ENCODE measurements around the gene RAE1. TPM values are rescaled to one million over a fixed set of nuclear protein-coding genes. Genes with fewer than 3 reads are reported as not detected.

RAE1 gene
- total RNA-seq, 1 experiment from 2014 or later, result 64.1 TPM

- no TSS peak for BruUV-seq (replicated peaks)
- CTCF ChIA-PET, result no interaction called here
- H3K27me3 Mint-ChIP-seq (ENCODE audit: unreplicated experiment), result peaks cover 33% of the 10 kb centered on the region
- H3K36me3 Mint-ChIP-seq (ENCODE audit: insufficient read depth, unreplicated experiment), result no peaks in the 10 kb centered on the region
- no peak for TF ChIP-seq CTCF (IDR thresholded peaks at IDR 0.05; ENCODE audit: unreplicated experiment)
- intact Hi-C loops (cut with micrococcal nuclease; ENCODE audit: unreplicated experiment), result no loop called here
- H3K4me1 Mint-ChIP-seq (ENCODE audit: low read depth, unreplicated experiment), result no peaks in the 10 kb centered on the region
- no peak for DNase-seq
- no peaks in the 10 kb centered on the region for H3K9me3 Mint-ChIP-seq (ENCODE audit: low read depth, unreplicated experiment)
- H3K4me3 Mint-ChIP-seq (ENCODE audit: low read depth, unreplicated experiment), result no peak overlapping the region
- H3K27ac Mint-ChIP-seq (ENCODE audit: unreplicated experiment), result no peak overlapping the region
Observed at GRCh38 chr20:57315083-57315975, 35.7 kb upstream of the RAE1 start.

GRCh38 chr20:57315976-57316480 lies 35.0 kb upstream of the RAE1 start:
- Mint-ChIP-seq H3K27ac (ENCODE audit: unreplicated experiment) (no peak overlapping the region), H3K4me3 (ENCODE audit: low read depth, unreplicated experiment) (no peak overlapping the region), H3K4me1 (ENCODE audit: low read depth, unreplicated experiment) (no peaks in the 10 kb centered on the region), H3K36me3 (ENCODE audit: insufficient read depth, unreplicated experiment) (no peaks in the 10 kb centered on the region), H3K27me3 (ENCODE audit: unreplicated experiment) (peaks cover 40% of the 10 kb centered on the region), H3K9me3 (ENCODE audit: low read depth, unreplicated experiment) (no peaks in the 10 kb centered on the region)
- TF ChIP-seq CTCF (IDR thresholded peaks at IDR 0.05; ENCODE audit: unreplicated experiment), result no peak
- no peak for DNase-seq
- no TSS peak for BruUV-seq (replicated peaks)
- intact Hi-C loops (cut with micrococcal nuclease; ENCODE audit: unreplicated experiment), result no loop called here
- CTCF ChIA-PET, result no interaction called here

GRCh38 chr20:57316795-57317201 lies 34.3 kb upstream of the RAE1 start:
- no peaks in the 10 kb centered on the region for H3K4me1 Mint-ChIP-seq (ENCODE audit: low read depth, unreplicated experiment)
- TF ChIP-seq CTCF (IDR thresholded peaks at IDR 0.05; ENCODE audit: unreplicated experiment), result no peak
- H3K27ac Mint-ChIP-seq (ENCODE audit: unreplicated experiment), result no peak overlapping the region
- H3K27me3 Mint-ChIP-seq (ENCODE audit: unreplicated experiment), result peaks cover 48% of the 10 kb centered on the region
- H3K4me3 Mint-ChIP-seq (ENCODE audit: low read depth, unreplicated experiment), result no peak overlapping the region
- BruUV-seq (replicated peaks), result no TSS peak
- intact Hi-C loops (cut with micrococcal nuclease; ENCODE audit: unreplicated experiment), result no loop called here
- H3K9me3 Mint-ChIP-seq (ENCODE audit: low read depth, unreplicated experiment), result no peaks in the 10 kb centered on the region
- no peaks in the 10 kb centered on the region for H3K36me3 Mint-ChIP-seq (ENCODE audit: insufficient read depth, unreplicated experiment)
- DNase-seq, result no peak
- CTCF ChIA-PET, result interaction anchor here (0.8 kb wide), 1 partner anchor 215 kb away, joined by 3 read pairs; no protein-coding TSS in a partner anchor

GRCh38 chr20:57317316-57317788 lies 33.7 kb upstream of the RAE1 start:
- BruUV-seq (replicated peaks), result no TSS peak

More at GRCh38 chr20:57317316-57317788, 33.7 kb upstream of the RAE1 start:
- Mint-ChIP-seq H3K4me3 (ENCODE audit: low read depth, unreplicated experiment) (no peak overlapping the region), H3K4me1 (ENCODE audit: low read depth, unreplicated experiment) (no peaks in the 10 kb centered on the region), H3K27me3 (ENCODE audit: unreplicated experiment) (peaks cover 53% of the 10 kb centered on the region), H3K27ac (ENCODE audit: unreplicated experiment) (no peak overlapping the region), H3K9me3 (ENCODE audit: low read depth, unreplicated experiment) (no peaks in the 10 kb centered on the region), H3K36me3 (ENCODE audit: insufficient read depth, unreplicated experiment) (no peaks in the 10 kb centered on the region)
- intact Hi-C loops (cut with micrococcal nuclease; ENCODE audit: unreplicated experiment), result no loop called here
- no peak for TF ChIP-seq CTCF (IDR thresholded peaks at IDR 0.05; ENCODE audit: unreplicated experiment)
- DNase-seq, result no peak
- CTCF ChIA-PET, result interaction anchor here (0.8 to 1.1 kb wide), 2 partner anchors 9 to 216 kb away, joined by 3 read pairs; no protein-coding TSS in a partner anchor
